ENCODE results near the gene ANK2. TPM values are rescaled to one million over a fixed set of nuclear protein-coding genes. Genes with fewer than 3 reads are reported as not detected.
A peak's percentile ranks its signal among the peaks of the same experiment; 100 is the strongest.
"Not testable (repeated sequence)": the region's sequence is repeated elsewhere in the genome, so short reads cannot be mapped to it uniquely, and the experiment has no call there.

ANK2 gene
- total and polyA plus RNA-seq, 2 of the 13 experiments (the other 11 are each of a cell fraction or from before 2014, with no cell fraction given): 2.7 to 15.1 TPM

DNA sequence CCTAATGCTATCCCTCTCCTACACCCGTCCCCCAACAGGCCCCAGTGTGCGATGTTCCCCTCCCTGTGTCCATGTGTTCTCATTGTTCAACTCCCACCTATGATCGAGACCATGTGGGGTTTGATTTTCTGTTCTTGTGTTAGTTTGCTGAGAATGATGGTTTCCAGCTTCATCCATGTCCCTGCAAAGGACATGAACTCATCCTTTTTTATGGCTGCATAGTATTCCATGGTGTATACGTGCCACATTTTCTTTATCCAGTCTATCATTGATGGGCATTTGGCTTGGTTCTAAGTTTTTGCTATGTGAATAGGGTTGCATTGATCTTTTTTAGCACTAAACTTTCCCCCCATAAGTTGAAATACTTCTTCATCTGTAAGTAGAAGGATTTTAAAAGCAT, 195.3 kb downstream of the ANK2 start:
- H3K79me2 ChIP-seq (ENCODE audit: insufficient read depth, low read length); H2AFZ ChIP-seq (ENCODE audit: low read length); H3K27ac ChIP-seq (ENCODE audit: extremely low read length, insufficient read depth, low read length); DNase-seq (ENCODE audit: low spot score); H3K9me3 ChIP-seq (ENCODE audit: low read length); intact Hi-C loops (cut with micrococcal nuclease; ENCODE audit: unreplicated experiment); FAIRE-seq; H3K4me1 ChIP-seq (ENCODE audit: insufficient read depth, low read length); H3K9ac ChIP-seq (ENCODE audit: insufficient read depth, low read depth, low read length); BruUV-seq (replicated peaks); POLR2A ChIA-PET; in situ Hi-C loops (cut with HindIII; ENCODE audit: extremely low pct_ligation_motif_present, low pct_unique_long_range_greater_than_20kb); H3K36me3 ChIP-seq (replicated peaks in 1 of 2; ENCODE audit: control insufficient read depth in 1 of 2, insufficient read depth in 2 of 2, low read length in 2 of 2); H3K4me3 ChIP-seq (replicated peaks in 1 of 3; ENCODE audit: insufficient read depth in 1 of 3, low read depth in 2 of 3, low read length in 3 of 3); H3K27me3 ChIP-seq (ENCODE audit: control insufficient read depth in 1 of 2, insufficient read depth in 2 of 2, low read length in 2 of 2); ATAC-seq; H4K20me1 ChIP-seq (ENCODE audit: insufficient read depth, low read length); H3K4me2 ChIP-seq (ENCODE audit: low read depth, low read length); CTCF ChIA-PET (ENCODE audit: low intra/inter-chr PET ratio, low total read pairs): not testable (repeated sequence)
- WGBS (ENCODE audit: low lambda C conversion rate): 91% methylated on average over 4 of the region's 4 CpGs

DNA sequence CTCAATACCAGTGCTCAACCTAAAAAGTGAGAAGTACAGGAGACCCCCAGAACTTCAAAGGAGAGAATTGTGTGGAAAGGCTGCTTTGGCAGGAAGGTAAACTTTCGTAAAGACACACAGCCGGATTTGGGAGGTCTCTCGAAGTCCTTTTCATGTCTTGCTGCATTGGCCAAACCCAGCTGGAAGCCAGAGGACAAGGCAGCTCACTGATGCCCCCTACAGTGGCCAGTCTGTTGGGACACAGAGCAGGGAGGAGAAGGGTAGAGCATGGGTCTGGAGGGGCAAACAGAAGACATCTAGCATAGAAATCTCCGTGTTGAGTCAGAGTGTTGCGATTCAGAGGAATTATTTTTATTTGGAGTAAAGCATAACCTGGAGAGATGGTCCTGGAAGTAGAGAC, 198.9 kb downstream of the ANK2 start:
- TF ChIP-seq, protein P1, sequence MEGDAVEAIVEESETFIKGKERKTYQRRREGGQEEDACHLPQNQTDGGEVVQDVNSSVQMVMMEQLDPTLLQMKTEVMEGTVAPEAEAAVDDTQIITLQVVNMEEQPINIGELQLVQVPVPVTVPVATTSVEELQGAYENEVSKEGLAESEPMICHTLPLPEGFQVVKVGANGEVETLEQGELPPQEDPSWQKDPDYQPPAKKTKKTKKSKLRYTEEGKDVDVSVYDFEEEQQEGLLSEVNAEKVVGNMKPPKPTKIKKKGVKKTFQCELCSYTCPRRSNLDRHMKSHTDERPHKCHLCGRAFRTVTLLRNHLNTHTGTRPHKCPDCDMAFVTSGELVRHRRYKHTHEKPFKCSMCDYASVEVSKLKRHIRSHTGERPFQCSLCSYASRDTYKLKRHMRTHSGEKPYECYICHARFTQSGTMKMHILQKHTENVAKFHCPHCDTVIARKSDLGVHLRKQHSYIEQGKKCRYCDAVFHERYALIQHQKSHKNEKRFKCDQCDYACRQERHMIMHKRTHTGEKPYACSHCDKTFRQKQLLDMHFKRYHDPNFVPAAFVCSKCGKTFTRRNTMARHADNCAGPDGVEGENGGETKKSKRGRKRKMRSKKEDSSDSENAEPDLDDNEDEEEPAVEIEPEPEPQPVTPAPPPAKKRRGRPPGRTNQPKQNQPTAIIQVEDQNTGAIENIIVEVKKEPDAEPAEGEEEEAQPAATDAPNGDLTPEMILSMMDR (CRISPR knock-in tag; IDR thresholded peaks at IDR 0.05): peak; percentile 64
- TF ChIP-seq ZMYM4 (CRISPR knock-in tag; IDR thresholded peaks at IDR 0.05) (peak; percentile 24; the same call in 1 of the 2 replicates), NFATC3 (CRISPR knock-in tag; IDR thresholded peaks at IDR 0.05) (no peak), ZNF121 (CRISPR knock-in tag; IDR thresholded peaks at IDR 0.05) (peak; percentile 79), SMC3 (IDR thresholded peaks at IDR 0.05; ENCODE audit: low read length) (0 out of 2 replicates have a peak, but pooled peaks have one; percentile 25), STAG1 (CRISPR knock-in tag; IDR thresholded peaks at IDR 0.05) (peak; percentile 70), ZNF879 (CRISPR knock-in tag; IDR thresholded peaks at IDR 0.05) (no peak)
- TF ChIP-seq, protein P2, sequence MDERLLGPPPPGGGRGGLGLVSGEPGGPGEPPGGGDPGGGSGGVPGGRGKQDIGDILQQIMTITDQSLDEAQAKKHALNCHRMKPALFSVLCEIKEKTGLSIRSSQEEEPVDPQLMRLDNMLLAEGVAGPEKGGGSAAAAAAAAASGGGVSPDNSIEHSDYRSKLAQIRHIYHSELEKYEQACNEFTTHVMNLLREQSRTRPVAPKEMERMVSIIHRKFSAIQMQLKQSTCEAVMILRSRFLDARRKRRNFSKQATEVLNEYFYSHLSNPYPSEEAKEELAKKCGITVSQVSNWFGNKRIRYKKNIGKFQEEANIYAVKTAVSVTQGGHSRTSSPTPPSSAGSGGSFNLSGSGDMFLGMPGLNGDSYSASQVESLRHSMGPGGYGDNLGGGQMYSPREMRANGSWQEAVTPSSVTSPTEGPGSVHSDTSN (CRISPR knock-in tag; IDR thresholded peaks at IDR 0.05): no peak
- TF ChIP-seq, protein P3, sequence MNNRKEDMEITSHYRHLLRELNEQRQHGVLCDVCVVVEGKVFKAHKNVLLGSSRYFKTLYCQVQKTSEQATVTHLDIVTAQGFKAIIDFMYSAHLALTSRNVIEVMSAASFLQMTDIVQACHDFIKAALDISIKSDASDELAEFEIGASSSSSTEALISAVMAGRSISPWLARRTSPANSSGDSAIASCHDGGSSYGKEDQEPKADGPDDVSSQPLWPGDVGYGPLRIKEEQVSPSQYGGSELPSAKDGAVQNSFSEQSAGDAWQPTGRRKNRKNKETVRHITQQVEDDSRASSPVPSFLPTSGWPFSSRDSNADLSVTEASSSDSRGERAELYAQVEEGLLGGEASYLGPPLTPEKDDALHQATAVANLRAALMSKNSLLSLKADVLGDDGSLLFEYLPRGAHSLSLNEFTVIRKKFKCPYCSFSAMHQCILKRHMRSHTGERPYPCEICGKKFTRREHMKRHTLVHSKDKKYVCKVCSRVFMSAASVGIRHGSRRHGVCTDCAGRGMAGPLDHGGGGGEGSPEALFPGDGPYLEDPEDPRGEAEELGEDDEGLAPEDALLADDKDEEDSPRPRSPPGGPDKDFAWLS (CRISPR knock-in tag; IDR thresholded peaks at IDR 0.05; ENCODE audit: borderline replicate concordance): no peak
- Histone ChIP-seq H3K4me3 (replicated peaks in 1 of 3; ENCODE audit: insufficient read depth in 1 of 3, low read depth in 2 of 3, low read length in 3 of 3) (no peak overlapping the region), H3K27me3 (ENCODE audit: control insufficient read depth in 1 of 2, insufficient read depth in 2 of 2, low read length in 2 of 2) (no peaks in the 10 kb centered on the region), H3K79me2 (ENCODE audit: insufficient read depth, low read length) (no peaks in the 10 kb centered on the region), H3K4me1 (ENCODE audit: insufficient read depth, low read length) (no peaks in the 10 kb centered on the region), H3K9ac (ENCODE audit: insufficient read depth, low read depth, low read length) (no peak overlapping the region), H3K4me2 (ENCODE audit: low read depth, low read length) (no peak overlapping the region), H4K20me1 (ENCODE audit: insufficient read depth, low read length) (no peaks in the 10 kb centered on the region), H3K36me3 (replicated peaks in 1 of 2; ENCODE audit: control insufficient read depth in 1 of 2, insufficient read depth in 2 of 2, low read length in 2 of 2) (no peaks in the 10 kb centered on the region), H2AFZ (ENCODE audit: low read length) (no peak overlapping the region), H3K27ac (ENCODE audit: extremely low read length, insufficient read depth, low read length) (no peak overlapping the region), H3K9me3 (ENCODE audit: low read length) (no peaks in the 10 kb centered on the region)
- intact Hi-C loops (cut with micrococcal nuclease; ENCODE audit: unreplicated experiment): loop anchor here (2.0 kb wide), 1 partner anchor 142 kb away; no protein-coding TSS in a partner anchor
- DNase-seq (ENCODE audit: low spot score) (peak; percentile 10), ATAC-seq (peak; percentile 77), FAIRE-seq (no peak)
- 79% methylated on average over 5 of the region's 5 CpGs for WGBS (ENCODE audit: low lambda C conversion rate)
- CTCF ChIA-PET (ENCODE audit: low intra/inter-chr PET ratio, low total read pairs): interaction anchor here (0.6 kb wide), 1 partner anchor 142 kb away, joined by 4 read pairs; no protein-coding TSS in a partner anchor
- in situ Hi-C loops (cut with HindIII; ENCODE audit: extremely low pct_ligation_motif_present, low pct_unique_long_range_greater_than_20kb): no loop called here
- BruUV-seq (replicated peaks): no TSS peak
- POLR2A ChIA-PET: no interaction called here
